ENCODE results near the gene SPATA33. TPM values are rescaled to one million over a fixed set of nuclear protein-coding genes. Genes with fewer than 3 reads are reported as not detected.

Gene SPATA33
- total and polyA plus RNA-seq, 4 donors, result 5.4 to 19.1 (median 8.8) TPM

GRCh38 chr16:89653656-89654295, 3.9 kb upstream of the SPATA33 start:
- no peak overlapping the region for H3K27ac ChIP-seq (ENCODE audit: low read depth in 1 of 2, low read length in 1 of 2)
- ATAC-seq (ENCODE audit: insufficient read depth, low FRiP score) (no peak), DNase-seq (no peak)
- H3K27me3 ChIP-seq (ENCODE audit: control insufficient read depth in 3 of 3, insufficient read depth in 3 of 3, low read length in 2 of 3), result no peaks in the 10 kb centered on the region
- H3K9ac ChIP-seq (ENCODE audit: insufficient read depth in 1 of 2, low read length in 2 of 2), result no peak overlapping the region
- no peak overlapping the region for H3K4me3 ChIP-seq
- WGBS, 2 donors, result 91 to 92% methylated on average over 10 of the region's 10 CpGs
- H3K36me3 ChIP-seq (ENCODE audit: control insufficient read depth in 4 of 4, insufficient read depth in 4 of 4, low read length in 4 of 4), result peaks cover 3 to 20% (median 5%) of the 10 kb centered on the region in 4 donors
- no peaks in the 10 kb centered on the region for H3K9me3 ChIP-seq (ENCODE audit: control insufficient read depth in 4 of 4, insufficient read depth in 3 of 4, low read length in 3 of 4)
- peaks cover 5 to 13% (median 7%) of the 10 kb centered on the region in 5 donors for H3K4me1 ChIP-seq (ENCODE audit: control insufficient read depth in 5 of 5, insufficient read depth in 5 of 5, low read length in 5 of 5)
- TF ChIP-seq, protein P1, sequence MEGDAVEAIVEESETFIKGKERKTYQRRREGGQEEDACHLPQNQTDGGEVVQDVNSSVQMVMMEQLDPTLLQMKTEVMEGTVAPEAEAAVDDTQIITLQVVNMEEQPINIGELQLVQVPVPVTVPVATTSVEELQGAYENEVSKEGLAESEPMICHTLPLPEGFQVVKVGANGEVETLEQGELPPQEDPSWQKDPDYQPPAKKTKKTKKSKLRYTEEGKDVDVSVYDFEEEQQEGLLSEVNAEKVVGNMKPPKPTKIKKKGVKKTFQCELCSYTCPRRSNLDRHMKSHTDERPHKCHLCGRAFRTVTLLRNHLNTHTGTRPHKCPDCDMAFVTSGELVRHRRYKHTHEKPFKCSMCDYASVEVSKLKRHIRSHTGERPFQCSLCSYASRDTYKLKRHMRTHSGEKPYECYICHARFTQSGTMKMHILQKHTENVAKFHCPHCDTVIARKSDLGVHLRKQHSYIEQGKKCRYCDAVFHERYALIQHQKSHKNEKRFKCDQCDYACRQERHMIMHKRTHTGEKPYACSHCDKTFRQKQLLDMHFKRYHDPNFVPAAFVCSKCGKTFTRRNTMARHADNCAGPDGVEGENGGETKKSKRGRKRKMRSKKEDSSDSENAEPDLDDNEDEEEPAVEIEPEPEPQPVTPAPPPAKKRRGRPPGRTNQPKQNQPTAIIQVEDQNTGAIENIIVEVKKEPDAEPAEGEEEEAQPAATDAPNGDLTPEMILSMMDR (IDR thresholded peaks at IDR 0.05; ENCODE audit: control extremely low read depth, extremely low read depth), result no peak

DNA sequence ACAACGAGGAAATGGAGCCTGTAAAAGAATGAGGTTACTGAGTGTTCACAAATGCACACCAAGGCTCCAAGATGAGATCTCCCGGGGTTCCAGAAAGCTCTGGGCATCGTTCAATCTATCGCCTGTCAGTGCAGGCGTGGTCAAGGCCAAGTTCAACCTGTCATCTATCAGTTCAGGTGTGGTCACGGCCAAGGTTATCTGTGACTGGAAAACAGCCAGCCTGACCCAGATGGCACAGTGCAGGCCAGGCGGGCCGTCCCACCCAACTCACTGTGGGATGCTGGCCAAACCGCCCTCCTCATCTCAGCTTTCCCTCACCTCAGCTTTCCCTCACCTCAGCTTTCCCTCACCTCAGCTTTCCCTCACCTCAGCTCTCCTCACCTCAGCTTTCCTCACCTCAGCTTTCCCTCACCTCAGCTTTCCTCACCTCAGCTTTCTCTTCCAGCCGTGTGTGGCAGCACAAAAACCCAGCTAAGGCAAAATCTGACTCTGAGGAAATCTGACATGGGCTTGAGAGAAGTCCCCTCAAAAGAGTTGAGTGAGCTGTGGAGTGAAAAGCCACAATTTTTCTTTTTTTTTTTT, 2.5 kb upstream of the SPATA33 start:
- WGBS, 2 donors, result 89 to 93% methylated on average over 10 of the region's 10 CpGs
- ATAC-seq (ENCODE audit: insufficient read depth, low FRiP score), result no peak
- H3K9ac ChIP-seq (ENCODE audit: insufficient read depth in 1 of 2, low read length in 2 of 2), result no peak overlapping the region

DNA sequence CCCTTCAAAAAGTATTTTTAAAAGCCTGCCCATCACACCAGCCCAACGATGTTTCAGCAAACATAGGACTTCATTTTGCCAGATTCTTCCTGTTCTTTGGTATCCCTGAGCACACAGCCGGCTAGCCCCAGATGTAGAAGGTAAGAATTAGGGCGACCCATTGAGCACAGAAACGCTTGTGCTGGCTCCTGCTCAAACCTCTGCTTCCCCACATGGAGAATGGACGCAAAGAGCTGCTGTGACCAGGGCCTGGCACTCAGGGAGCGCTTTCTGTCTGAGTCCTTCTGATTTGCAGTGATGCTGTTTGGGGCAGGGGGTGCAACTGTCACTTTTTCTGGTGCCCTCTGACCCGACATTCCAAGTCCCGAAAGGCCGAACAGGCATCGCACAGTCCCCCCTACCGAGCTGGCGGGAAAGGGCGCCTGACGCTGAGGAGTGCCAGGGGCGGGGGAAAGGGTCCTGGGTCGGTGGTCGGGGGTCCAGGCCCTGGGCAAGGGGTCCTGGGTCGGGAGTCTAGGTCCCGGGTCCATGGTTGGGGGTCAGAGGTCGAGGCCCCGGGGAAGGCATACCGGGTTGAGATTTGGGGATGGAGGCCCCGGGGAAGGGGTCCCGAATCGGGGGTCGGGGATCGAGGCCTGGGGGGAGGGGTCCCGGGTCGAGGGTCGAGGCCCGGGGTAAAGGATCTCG, 1.1 kb upstream of the SPATA33 start:
- Histone ChIP-seq H3K4me3 (peak overlapping the region; percentile 96), H3K9ac (ENCODE audit: insufficient read depth in 1 of 2, low read length in 2 of 2) (peak overlapping the region in 1 of 2 donors; percentile 63), H3K27me3 (ENCODE audit: control insufficient read depth in 3 of 3, insufficient read depth in 3 of 3, low read length in 2 of 3) (no peaks in the 10 kb centered on the region), H3K27ac (ENCODE audit: low read depth in 1 of 2, low read length in 1 of 2) (no peak overlapping the region), H3K9me3 (ENCODE audit: control insufficient read depth in 4 of 4, insufficient read depth in 3 of 4, low read length in 3 of 4) (no peaks in the 10 kb centered on the region), H3K4me1 (ENCODE audit: control insufficient read depth in 5 of 5, insufficient read depth in 5 of 5, low read length in 5 of 5) (peaks cover 5 to 22% (median 8%) of the 10 kb centered on the region in 5 donors), H3K36me3 (ENCODE audit: control insufficient read depth in 4 of 4, insufficient read depth in 4 of 4, low read length in 4 of 4) (peaks cover under 1 to 16% (median 8%) of the 10 kb centered on the region in 4 donors)
- WGBS, 2 donors, result 31 to 38% methylated on average over 32 of the region's 32 CpGs
- TF ChIP-seq, protein P1 (IDR thresholded peaks at IDR 0.05; ENCODE audit: control extremely low read depth, extremely low read depth), result no peak
- DNase-seq, result no peak
- ATAC-seq (ENCODE audit: insufficient read depth, low FRiP score), result no peak

More for the DNA sequence above, 2.5 kb upstream of the SPATA33 start:
- Histone ChIP-seq H3K4me1 (ENCODE audit: control insufficient read depth in 5 of 5, insufficient read depth in 5 of 5, low read length in 5 of 5) (peaks cover 5 to 19% (median 8%) of the 10 kb centered on the region in 5 donors), H3K36me3 (ENCODE audit: control insufficient read depth in 4 of 4, insufficient read depth in 4 of 4, low read length in 4 of 4) (peaks cover 2 to 11% (median 3%) of the 10 kb centered on the region in 4 donors), H3K27ac (ENCODE audit: low read depth in 1 of 2, low read length in 1 of 2) (no peak overlapping the region), H3K27me3 (ENCODE audit: control insufficient read depth in 3 of 3, insufficient read depth in 3 of 3, low read length in 2 of 3) (no peaks in the 10 kb centered on the region), H3K4me3 (no peak overlapping the region), H3K9me3 (ENCODE audit: control insufficient read depth in 4 of 4, insufficient read depth in 3 of 4, low read length in 3 of 4) (no peaks in the 10 kb centered on the region)
- DNase-seq, result no peak
- TF ChIP-seq, protein P1 (IDR thresholded peaks at IDR 0.05; ENCODE audit: control extremely low read depth, extremely low read depth), result no peak
